HEK293 (cell line): ENCODE results near the gene TMCC1.

Experiments
- CTCF ChIA-PET: fragments of 350-600 bp; formaldehyde crosslinking; extraction: SDS; loops from one replicate; lab custom pipeline; 2021; ENCODE audit warnings: antibody characterized with exemption; lab: Yijun Ruan, JAX
- POLR2A ChIA-PET: fragments of 300-600 bp; formaldehyde crosslinking; extraction: SDS; loops from one replicate; lab custom pipeline; 2020; ENCODE audit warnings: antibody characterized with exemption, inconsistent platforms; lab: Yijun Ruan, JAX
- H3K27ac ChIP-seq: fragments of 200-500 bp; sonication (Bioruptor generic); 2 replicates; pipeline ENCODE4 v1.5.1; 2014; ENCODE audit warnings: low read depth, low read length, control low read depth, inconsistent platforms; ENCODE audit errors: extremely low read depth
- H3K36me3 ChIP-seq, 2 experiments: fragments of 200-500 bp in 1 of 2; sonication (Bioruptor generic) in 1 of 2; 1 replicate in 1 of 2; 2 replicates in 1 of 2; pipeline ENCODE4 v1.5.1; 2014 to 2017; ENCODE audit warnings: inconsistent platforms in 2 of 2, low read length in 2 of 2; ENCODE audit not compliant: control insufficient read depth in 2 of 2, insufficient read depth in 1 of 2
- H3K4me1 ChIP-seq: fragments of 200-500 bp; sonication (Bioruptor generic); 2 replicates; pipeline ENCODE4 v1.5.1; 2014; ENCODE audit warnings: mild to moderate bottlenecking, low read length, inconsistent platforms; ENCODE audit not compliant: control insufficient read depth, insufficient read depth
- H3K4me3 ChIP-seq: 2 replicates; pipeline ENCODE4 v1.5.1; 2011; ENCODE audit warnings: low read depth, mild to moderate bottlenecking, control low read depth, low read length, moderate library complexity
- H3K9me3 ChIP-seq: fragments of 200-500 bp; sonication (Bioruptor generic); 2 replicates; pipeline ENCODE4 v1.5.1; 2014; ENCODE audit warnings: low read depth, low read length, inconsistent platforms; ENCODE audit not compliant: control insufficient read depth, insufficient read depth
- GLI4 ChIP-seq: fragments of 450-650 bp; formaldehyde crosslinking; IDR thresholded peaks from 2 replicates; pipeline ENCODE4 v1.5.1; 2016; ENCODE audit warnings: missing biosample characterization, missing genetic modification characterization
- OSR2 ChIP-seq: fragments of 450-650 bp; formaldehyde crosslinking; IDR thresholded peaks from 2 replicates; pipeline ENCODE4 v1.5.1; 2016; ENCODE audit warnings: missing biosample characterization, missing genetic modification characterization
- SALL2 ChIP-seq: fragments of 450-650 bp; formaldehyde crosslinking; IDR thresholded peaks from 2 replicates; pipeline ENCODE4 v1.5.0; 2017; ENCODE audit warnings: missing biosample characterization, mild to moderate bottlenecking, missing genetic modification characterization, borderline replicate concordance
- SCRT2 ChIP-seq: fragments of 450-650 bp; formaldehyde crosslinking; IDR thresholded peaks from 2 replicates; pipeline ENCODE4 v1.5.1; 2016; ENCODE audit warnings: missing biosample characterization, missing genetic modification characterization
- TCF7L2 ChIP-seq: IDR thresholded peaks from 2 replicates; pipeline ENCODE4 v1.6.1; 2011; ENCODE audit warnings: low read depth, mild to moderate bottlenecking, inconsistent platforms, low read length, moderate library complexity, borderline replicate concordance
- TRIM28 ChIP-seq: IDR thresholded peaks from 2 replicates; pipeline ENCODE4 v1.6.1; 2011; ENCODE audit warnings: low read length, control low read depth, borderline replicate concordance
- YY1 ChIP-seq: fragments of 450-650 bp; formaldehyde crosslinking; IDR thresholded peaks from 2 replicates; pipeline ENCODE4 v1.5.1; 2018; ENCODE audit warnings: missing biosample characterization, missing genetic modification characterization
- ZNF239 ChIP-seq: fragments of 450-650 bp; formaldehyde crosslinking; IDR thresholded peaks from 2 replicates; pipeline ENCODE4 v1.5.1; 2016; ENCODE audit warnings: missing biosample characterization, missing genetic modification characterization
- ZNF404 ChIP-seq: fragments of 450-650 bp; formaldehyde crosslinking; IDR thresholded peaks from 2 replicates; pipeline ENCODE4 v1.5.1; 2017; ENCODE audit warnings: missing biosample characterization, missing genetic modification characterization
- ZNF473 ChIP-seq: fragments of 450-650 bp; formaldehyde crosslinking; IDR thresholded peaks from 2 replicates; pipeline ENCODE4 v1.5.1; 2017; ENCODE audit warnings: missing biosample characterization, missing genetic modification characterization
- ZNF48 ChIP-seq: fragments of 450-650 bp; formaldehyde crosslinking; IDR thresholded peaks from 2 replicates; pipeline ENCODE4 v1.5.1; 2016; ENCODE audit warnings: missing biosample characterization, missing genetic modification characterization
- ZNF530 ChIP-seq: fragments of 450-650 bp; formaldehyde crosslinking; IDR thresholded peaks from 2 replicates; pipeline ENCODE4 v1.5.1; 2016; ENCODE audit warnings: low read depth, missing biosample characterization, missing genetic modification characterization
- ZNF555 ChIP-seq: fragments of 450-650 bp; formaldehyde crosslinking; conservative IDR thresholded peaks from 2 replicates; pipeline ENCODE4 v1.5.1; 2017; ENCODE audit warnings: missing biosample characterization, mild to moderate bottlenecking, missing genetic modification characterization, inconsistent platforms
- ZNF654 ChIP-seq: fragments of 450-650 bp; formaldehyde crosslinking; IDR thresholded peaks from 2 replicates; pipeline ENCODE4 v1.5.1; 2016; ENCODE audit warnings: low read depth, missing biosample characterization, missing genetic modification characterization
- ZNF677 ChIP-seq: fragments of 450-650 bp; IDR thresholded peaks from 2 replicates; pipeline ENCODE4 v1.5.0; 2018; ENCODE audit warnings: missing biosample characterization, mild to moderate bottlenecking, missing genetic modification characterization, moderate library complexity
- ZNF791 ChIP-seq: fragments of 450-650 bp; formaldehyde crosslinking; IDR thresholded peaks from 2 replicates; pipeline ENCODE4 v1.5.1; 2016; ENCODE audit warnings: missing biosample characterization, missing genetic modification characterization
- TF ChIP-seq, protein P1 (sequence below): fragments of 450-650 bp; formaldehyde crosslinking; IDR thresholded peaks from 2 replicates; pipeline ENCODE4 v1.5.1; 2017; ENCODE audit warnings: missing biosample characterization, missing genetic modification characterization
- TF ChIP-seq, protein P2 (sequence below): fragments of 450-650 bp; formaldehyde crosslinking; IDR thresholded peaks from 2 replicates; pipeline ENCODE4 v1.5.1; 2017; ENCODE audit warnings: missing biosample characterization, mild to moderate bottlenecking, missing genetic modification characterization, moderate library complexity
- TF ChIP-seq, protein P3 (sequence below): fragments of 450-650 bp; formaldehyde crosslinking; IDR thresholded peaks from 2 replicates; pipeline ENCODE4 v1.5.1; 2016; ENCODE audit warnings: missing biosample characterization, missing genetic modification characterization

Gene TMCC1

GRCh38 chr3:129628169-129628522 lies 265.4 kb downstream of the TMCC1 start:
- no peaks in the 10 kb centered on the region for H3K36me3 ChIP-seq
- TF ChIP-seq ZNF530 (tag by site-specific recombination) (no peak), OSR2 (tag by site-specific recombination) (no peak), ZNF239 (tag by site-specific recombination) (no peak), TRIM28 (no peak), TCF7L2 (no peak), ZNF404 (tag by site-specific recombination) (no peak), ZNF48 (tag by site-specific recombination) (no peak), SCRT2 (no peak)
- TF ChIP-seq, protein P1, sequence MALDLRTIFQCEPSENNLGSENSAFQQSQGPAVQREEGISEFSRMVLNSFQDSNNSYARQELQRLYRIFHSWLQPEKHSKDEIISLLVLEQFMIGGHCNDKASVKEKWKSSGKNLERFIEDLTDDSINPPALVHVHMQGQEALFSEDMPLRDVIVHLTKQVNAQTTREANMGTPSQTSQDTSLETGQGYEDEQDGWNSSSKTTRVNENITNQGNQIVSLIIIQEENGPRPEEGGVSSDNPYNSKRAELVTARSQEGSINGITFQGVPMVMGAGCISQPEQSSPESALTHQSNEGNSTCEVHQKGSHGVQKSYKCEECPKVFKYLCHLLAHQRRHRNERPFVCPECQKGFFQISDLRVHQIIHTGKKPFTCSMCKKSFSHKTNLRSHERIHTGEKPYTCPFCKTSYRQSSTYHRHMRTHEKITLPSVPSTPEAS, result no peak
- TF ChIP-seq, protein P2, sequence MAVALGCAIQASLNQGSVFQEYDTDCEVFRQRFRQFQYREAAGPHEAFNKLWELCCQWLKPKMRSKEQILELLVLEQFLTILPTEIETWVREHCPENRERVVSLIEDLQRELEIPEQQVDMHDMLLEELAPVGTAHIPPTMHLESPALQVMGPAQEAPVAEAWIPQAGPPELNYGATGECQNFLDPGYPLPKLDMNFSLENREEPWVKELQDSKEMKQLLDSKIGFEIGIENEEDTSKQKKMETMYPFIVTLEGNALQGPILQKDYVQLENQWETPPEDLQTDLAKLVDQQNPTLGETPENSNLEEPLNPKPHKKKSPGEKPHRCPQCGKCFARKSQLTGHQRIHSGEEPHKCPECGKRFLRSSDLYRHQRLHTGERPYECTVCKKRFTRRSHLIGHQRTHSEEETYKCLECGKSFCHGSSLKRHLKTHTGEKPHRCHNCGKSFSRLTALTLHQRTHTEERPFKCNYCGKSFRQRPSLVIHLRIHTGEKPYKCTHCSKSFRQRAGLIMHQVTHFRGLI (tag by site-specific recombination), result no peak
- TF ChIP-seq, protein P3, sequence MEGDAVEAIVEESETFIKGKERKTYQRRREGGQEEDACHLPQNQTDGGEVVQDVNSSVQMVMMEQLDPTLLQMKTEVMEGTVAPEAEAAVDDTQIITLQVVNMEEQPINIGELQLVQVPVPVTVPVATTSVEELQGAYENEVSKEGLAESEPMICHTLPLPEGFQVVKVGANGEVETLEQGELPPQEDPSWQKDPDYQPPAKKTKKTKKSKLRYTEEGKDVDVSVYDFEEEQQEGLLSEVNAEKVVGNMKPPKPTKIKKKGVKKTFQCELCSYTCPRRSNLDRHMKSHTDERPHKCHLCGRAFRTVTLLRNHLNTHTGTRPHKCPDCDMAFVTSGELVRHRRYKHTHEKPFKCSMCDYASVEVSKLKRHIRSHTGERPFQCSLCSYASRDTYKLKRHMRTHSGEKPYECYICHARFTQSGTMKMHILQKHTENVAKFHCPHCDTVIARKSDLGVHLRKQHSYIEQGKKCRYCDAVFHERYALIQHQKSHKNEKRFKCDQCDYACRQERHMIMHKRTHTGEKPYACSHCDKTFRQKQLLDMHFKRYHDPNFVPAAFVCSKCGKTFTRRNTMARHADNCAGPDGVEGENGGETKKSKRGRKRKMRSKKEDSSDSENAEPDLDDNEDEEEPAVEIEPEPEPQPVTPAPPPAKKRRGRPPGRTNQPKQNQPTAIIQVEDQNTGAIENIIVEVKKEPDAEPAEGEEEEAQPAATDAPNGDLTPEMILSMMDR (tag by site-specific recombination), result no peak; the same call in 1 of the 2 replicates
- H3K9me3 ChIP-seq, result no peaks in the 10 kb centered on the region
- H3K27ac ChIP-seq, result no peak overlapping the region
- peaks cover 3% of the 10 kb centered on the region; the same call in 1 of the 2 replicates for H3K4me1 ChIP-seq
- POLR2A ChIA-PET, result no interaction called here
- CTCF ChIA-PET, result interaction anchor here (0.6 to 2.0 kb wide), 9 partner anchors 10 to 314 kb away, joined by 3 to 8 read pairs (median 4); no protein-coding TSS in a partner anchor
- H3K4me3 ChIP-seq, result no peak overlapping the region

DNA sequence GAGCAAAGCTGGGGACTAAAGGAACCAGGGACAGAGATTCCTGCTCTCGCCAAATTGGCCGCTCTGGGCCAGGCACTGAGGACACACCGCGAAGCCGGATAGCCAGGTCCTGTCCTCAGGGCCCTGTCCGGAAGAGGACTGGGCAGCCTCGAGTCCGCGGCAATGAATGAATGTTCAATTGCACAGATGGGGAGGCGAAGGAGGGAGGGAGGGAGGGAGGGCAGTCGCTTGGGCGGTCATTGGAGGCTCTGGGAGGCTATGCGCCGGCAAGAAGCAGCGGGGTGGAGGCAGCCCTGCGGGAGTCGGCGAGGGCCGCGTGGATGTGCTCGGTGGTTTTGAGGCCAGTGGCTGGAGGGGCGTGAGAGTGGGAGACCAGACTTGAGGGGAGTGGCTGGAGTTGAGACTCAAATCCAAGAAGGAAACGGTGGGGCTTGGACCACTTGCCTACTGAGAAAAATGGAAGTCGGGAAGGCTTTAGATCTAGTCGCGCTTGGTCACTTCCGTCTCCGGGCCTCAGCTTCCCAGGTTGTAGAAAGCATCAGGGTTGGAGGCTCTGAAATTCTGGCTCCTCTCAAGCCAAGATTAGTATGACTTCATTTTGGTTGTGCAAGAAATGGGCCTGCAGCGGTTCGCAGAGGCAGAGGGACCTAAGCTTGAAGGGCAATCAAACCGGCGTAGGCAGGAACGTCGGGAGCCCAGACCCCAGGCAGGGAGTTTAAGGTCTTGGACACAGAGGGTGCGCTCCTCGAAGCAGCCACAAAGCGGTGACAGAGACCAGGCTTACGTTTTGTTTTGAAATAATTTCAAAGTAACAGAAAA lies 266.0 kb downstream of the TMCC1 start:
- TF ChIP-seq SALL2 (no peak), ZNF473 (tag by site-specific recombination) (no peak), ZNF791 (tag by site-specific recombination) (no peak), GLI4 (tag by site-specific recombination) (no peak), YY1 (tag by site-specific recombination) (no peak), ZNF555 (no peak), ZNF677 (no peak), ZNF654 (tag by site-specific recombination) (peak; percentile 47)
- TF ChIP-seq, protein P3 (tag by site-specific recombination), result 0 out of 2 replicates have a peak, but pooled peaks have one; percentile 32
- peak overlapping the region; percentile 54; the same call in 1 of the 2 replicates for H3K27ac ChIP-seq
- ChIA-PET CTCF (interaction anchor here (0.6 to 2.0 kb wide), 11 partner anchors 11 to 314 kb away, joined by 3 to 8 read pairs (median 4); no protein-coding TSS in a partner anchor), POLR2A (no interaction called here)
- no peaks in the 10 kb centered on the region for H3K9me3 ChIP-seq
- H3K36me3 ChIP-seq, result no peaks in the 10 kb centered on the region
- peak overlapping the region; percentile 45; the same call in 1 of the 2 replicates for H3K4me3 ChIP-seq
- peaks cover 3% of the 10 kb centered on the region; the same call in 1 of the 2 replicates for H3K4me1 ChIP-seq
